Bronchus fibroblast of lung (primary cell): ENCODE data around the gene MED29. TPM values are rescaled to one million over a fixed set of nuclear protein-coding genes. Genes with fewer than 3 reads are reported as not detected.

Experiments used
- total RNA-seq: library from RNA; depleted of rRNA; stranded (reverse); fragments of >200 nt; gene quantifications from 2 replicates; pipeline ENCODE4 v1.2.3, GENCODE V29; 2015

Gene MED29
- 26.4 and 34.3 TPM in 2 replicates for total RNA-seq

GRCh38 chr19:39390751-39391437 lies at the start of gene MED29, which contains the start of gene PAF1:
Gene MED29, plus strand, starts transcription at chr19:39391378. Its CDS starts 45 bp downstream, at chr19:39391423.
Gene PAF1, minus strand, starts transcription at chr19:39391106. Its CDS starts 242 bp downstream, at chr19:39390864.

GRCh38 chr19:39341719-39342604 lies 49.2 kb upstream of the MED29 start, which contains the start of gene SAMD4B:
Gene SAMD4B, plus strand, starts transcription at chr19:39342421. Its CDS starts 14,473 bp downstream, at chr19:39356894.

GRCh38 chr19:39406656-39407409 lies 15.7 kb downstream of the MED29 start, which contains the start of gene ZFP36:
Gene ZFP36, plus strand, starts transcription at chr19:39406847. Its CDS starts 58 bp downstream, at chr19:39406905.

GRCh38 chr19:39412100-39412866 lies 21.1 kb downstream of the MED29 start, which contains the start of gene PLEKHG2:
Gene PLEKHG2, plus strand, starts transcription at chr19:39412669. Its CDS starts 1,418 bp downstream, at chr19:39414087.

GRCh38 chr19:39435499-39436349 lies 44.5 kb downstream of the MED29 start, which contains the start of gene RPS16:
Gene RPS16, minus strand, starts transcription at chr19:39435949. Its CDS starts 54 bp downstream, at chr19:39435895.

GRCh38 chr19:39445196-39446111 lies 54.3 kb downstream of the MED29 start, which contains the start of gene SUPT5H:
Gene SUPT5H, plus strand, starts transcription at chr19:39445582. Its CDS starts 309 bp downstream, at chr19:39445891.

Other genes with a start within 250 kb of the MED29 start
- not detected in 2 replicates for gene NCCRP1, start 194.4 kb upstream of the MED29 start, total RNA-seq
- gene SYCN, start 187.1 kb upstream of the MED29 start, total RNA-seq, result not detected in 2 replicates
- gene IFNL3, start 146.4 kb upstream of the MED29 start, total RNA-seq, result not detected in 2 replicates
- gene IFNL4, start 142.5 kb upstream of the MED29 start, total RNA-seq, result not detected in 2 replicates
- gene IFNL2, start 123.0 kb upstream of the MED29 start, total RNA-seq, result not detected in 2 replicates
- not detected in 2 replicates for gene IFNL1, start 95.0 kb upstream of the MED29 start, total RNA-seq
- gene LRFN1, start 70.5 kb upstream of the MED29 start, total RNA-seq, result 0.30 and 0.67 TPM in 2 replicates
- gene GMFG, start 55.3 kb upstream of the MED29 start, total RNA-seq, result 1.0 and 2.7 TPM in 2 replicates
- 55.0 and 58.2 TPM in 2 replicates for gene SAMD4B, start 49.0 kb upstream of the MED29 start, total RNA-seq
- 55.2 and 61.9 TPM in 2 replicates for gene PAF1, start 272 bp upstream of the MED29 start, total RNA-seq
- 35.8 and 38.3 TPM in 2 replicates for gene ZFP36, start 15.5 kb downstream of the MED29 start, total RNA-seq
- 11.7 and 15.5 TPM in 2 replicates for gene PLEKHG2, start 21.3 kb downstream of the MED29 start, total RNA-seq
- 1,802 and 2,514 TPM in 2 replicates for gene RPS16, start 44.6 kb downstream of the MED29 start, total RNA-seq
- gene SUPT5H, start 54.2 kb downstream of the MED29 start, total RNA-seq, result 57.0 and 63.8 TPM in 2 replicates
- gene TIMM50, start 89.5 kb downstream of the MED29 start, total RNA-seq, result 134 and 139 TPM in 2 replicates
- 0.67 and 1.3 TPM in 2 replicates for gene DLL3, start 107.6 kb downstream of the MED29 start, total RNA-seq
- gene SELENOV, start 123.8 kb downstream of the MED29 start, total RNA-seq, result not detected in 2 replicates
- gene EID2B, start 141.5 kb downstream of the MED29 start, total RNA-seq, result 3.4 and 3.9 TPM in 2 replicates
- 13.1 and 13.4 TPM in 2 replicates for gene EID2, start 148.8 kb downstream of the MED29 start, total RNA-seq
- not detected in 2 replicates for gene LGALS13, start 211.1 kb downstream of the MED29 start, total RNA-seq